GM10847 (cell line): ENCODE measurements around the gene LNPEP.

Experiments used
- POLR2A ChIP-seq: IDR thresholded peaks from 2 replicates; pipeline ENCODE4 v1.6.1; 2011; ENCODE audit not compliant: insufficient read length; ENCODE audit errors: extremely low read depth

LNPEP gene

GRCh38 chr5:96942078-96942477, 6.2 kb downstream of the LNPEP start:
- no peak for TF ChIP-seq POLR2A

- no peak for TF ChIP-seq POLR2A
Measured at GRCh38 chr5:96942911-96943310, 7.0 kb downstream of the LNPEP start.

- no peak for TF ChIP-seq POLR2A
Measured at GRCh38 chr5:96943799-96944198, 7.9 kb downstream of the LNPEP start.

GRCh38 chr5:96945144-96945897, 9.4 kb downstream of the LNPEP start:
- TF ChIP-seq POLR2A, result no peak

- no peak for TF ChIP-seq POLR2A
Measured at GRCh38 chr5:96946381-96946780, 10.5 kb downstream of the LNPEP start.

GRCh38 chr5:96952118-96952750, 16.4 kb downstream of the LNPEP start:
- TF ChIP-seq POLR2A, result no peak

- TF ChIP-seq POLR2A, result no peak
Measured at GRCh38 chr5:96952974-96953730, 17.3 kb downstream of the LNPEP start.

GRCh38 chr5:96957254-96958049, 21.6 kb downstream of the LNPEP start:
- TF ChIP-seq POLR2A, result no peak

- TF ChIP-seq POLR2A, result no peak
Measured at GRCh38 chr5:96958977-96959376, 23.1 kb downstream of the LNPEP start.

GRCh38 chr5:96961053-96961452, 25.2 kb downstream of the LNPEP start:
- no peak for TF ChIP-seq POLR2A

- TF ChIP-seq POLR2A, result no peak
Measured at GRCh38 chr5:96962540-96962991, 26.7 kb downstream of the LNPEP start.

GRCh38 chr5:96963267-96963666, 27.4 kb downstream of the LNPEP start:
- TF ChIP-seq POLR2A, result no peak

GRCh38 chr5:96966801-96967200, 30.9 kb downstream of the LNPEP start:
- TF ChIP-seq POLR2A, result no peak

GRCh38 chr5:96967400-96967799, 31.5 kb downstream of the LNPEP start:
- TF ChIP-seq POLR2A, result no peak

- TF ChIP-seq POLR2A, result no peak
Measured at GRCh38 chr5:96968074-96968473, 32.2 kb downstream of the LNPEP start.
